NCI-H146 (cell line): ENCODE measurements around the gene ARHGAP15.

Experiments used
- DNase-seq: peaks from one replicate; lab custom pipeline; 2025; lab: John Stamatoyannopoulos, UW

The ARHGAP15 gene

DNA sequence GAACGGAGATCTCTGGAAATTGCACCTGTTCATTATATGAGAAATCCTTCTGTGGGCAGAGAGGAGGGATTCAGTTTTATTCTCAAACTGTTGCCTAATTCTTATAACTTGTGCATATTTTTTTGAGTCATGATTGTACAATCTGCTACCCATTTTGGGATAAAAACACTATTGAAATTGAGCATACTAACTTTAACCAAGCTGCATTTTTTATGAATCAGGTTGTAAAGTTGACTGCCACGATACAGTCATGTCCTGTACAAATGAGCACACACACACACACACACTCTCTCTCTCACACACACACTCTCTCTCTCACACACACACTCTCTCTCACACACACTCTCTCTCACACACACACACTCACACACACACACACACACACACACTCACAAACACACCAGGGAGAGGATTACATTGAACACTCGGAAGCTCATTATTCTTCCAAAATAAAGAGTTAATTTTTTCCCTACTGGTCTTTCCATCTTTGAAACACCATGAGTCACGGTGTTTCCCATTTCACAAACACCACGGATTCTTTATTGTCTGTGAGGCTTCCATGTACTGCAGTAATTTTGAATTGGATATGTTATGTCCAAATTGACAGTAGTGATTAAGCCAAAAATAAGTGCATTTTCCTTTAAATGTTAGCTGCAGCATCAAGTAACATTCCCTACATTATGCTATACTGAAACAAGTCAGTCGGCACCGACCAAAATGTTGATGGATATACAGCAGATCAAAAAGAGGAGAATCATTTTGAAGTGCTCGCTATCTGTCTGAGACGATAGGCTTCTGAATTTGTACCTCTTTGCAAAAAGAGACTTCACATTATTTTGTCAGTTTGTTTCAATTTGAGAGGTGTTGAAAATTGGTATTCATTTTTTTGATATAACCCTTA lies 216.9 kb downstream of the ARHGAP15 start:
- peak; percentile 10 for DNase-seq

DNA sequence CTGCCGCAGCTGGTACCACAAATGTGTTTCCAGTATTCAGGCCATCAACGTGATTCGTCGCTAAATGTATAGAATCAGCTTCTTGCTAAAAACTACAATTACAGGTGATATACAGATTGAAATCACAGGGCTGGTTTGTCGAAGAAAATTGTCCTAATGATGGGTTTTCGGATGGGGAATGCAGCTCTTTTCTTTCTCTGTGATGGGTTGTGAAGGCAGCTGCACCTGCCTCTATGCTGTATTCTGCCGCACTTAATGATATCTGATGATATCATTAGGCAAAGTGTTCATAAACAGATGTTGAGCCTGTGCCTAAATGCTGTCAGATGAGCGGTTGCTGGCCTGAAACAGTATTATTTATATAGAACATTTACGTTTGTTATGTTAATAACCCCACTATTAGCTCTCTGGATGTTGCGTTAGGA lies 218.1 kb downstream of the ARHGAP15 start:
- peak; percentile 69 for DNase-seq

DNA sequence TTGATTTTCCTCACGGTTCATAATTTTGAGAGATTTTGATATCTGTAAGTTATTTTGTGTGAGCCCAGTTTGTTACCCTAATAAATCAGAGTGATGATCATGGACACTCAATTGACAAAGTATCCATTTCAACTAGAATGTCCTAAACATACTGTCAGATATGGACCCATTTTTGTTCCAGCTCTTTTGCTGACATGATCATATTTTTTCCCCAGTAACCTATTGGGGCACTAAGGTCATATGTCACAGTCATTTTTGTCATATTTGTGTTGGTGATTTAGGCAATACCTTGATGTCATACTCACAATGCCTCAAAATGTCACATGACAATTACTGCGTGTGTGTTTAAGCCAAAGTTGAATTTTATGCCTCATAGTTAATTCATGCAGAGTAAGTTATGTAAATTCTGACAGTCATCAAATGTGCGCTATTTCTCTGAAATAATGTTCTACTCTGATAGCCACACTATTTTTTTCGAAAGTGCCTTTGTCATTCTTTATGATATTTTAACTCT lies 218.7 kb downstream of the ARHGAP15 start:
- no peak for DNase-seq

DNA sequence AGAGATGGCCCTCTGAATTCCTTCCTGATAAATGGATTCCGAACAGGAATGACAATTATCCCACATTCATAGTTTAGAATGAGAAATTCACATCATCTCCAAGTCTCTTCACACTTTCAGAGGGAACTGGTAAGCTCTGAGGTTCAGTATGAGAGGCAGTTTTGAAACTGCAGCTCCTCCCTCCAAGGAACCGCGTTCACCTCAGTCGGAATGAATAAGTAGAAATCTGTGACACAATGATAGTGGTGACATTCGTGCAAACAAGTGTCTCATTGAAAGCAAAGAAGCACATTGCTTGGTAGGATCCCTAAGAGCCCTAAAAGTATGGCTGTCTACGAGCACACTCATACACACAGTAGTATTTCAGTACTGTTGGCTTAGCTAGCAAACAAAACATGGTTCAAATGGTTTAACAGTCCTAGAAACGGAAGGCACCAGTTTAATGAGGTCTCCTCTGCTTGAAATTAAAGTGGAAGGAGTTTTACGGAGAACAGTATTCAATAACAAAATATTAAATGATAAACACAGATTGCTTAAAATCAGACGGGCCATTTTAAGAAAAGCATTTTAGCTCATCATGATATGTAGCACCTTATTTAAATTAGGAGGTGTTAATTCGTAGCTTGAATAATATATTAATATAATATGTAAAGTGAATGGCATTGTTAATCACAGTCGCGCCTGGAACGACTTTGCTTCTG lies 225.0 kb downstream of the ARHGAP15 start:
- no peak for DNase-seq

DNA sequence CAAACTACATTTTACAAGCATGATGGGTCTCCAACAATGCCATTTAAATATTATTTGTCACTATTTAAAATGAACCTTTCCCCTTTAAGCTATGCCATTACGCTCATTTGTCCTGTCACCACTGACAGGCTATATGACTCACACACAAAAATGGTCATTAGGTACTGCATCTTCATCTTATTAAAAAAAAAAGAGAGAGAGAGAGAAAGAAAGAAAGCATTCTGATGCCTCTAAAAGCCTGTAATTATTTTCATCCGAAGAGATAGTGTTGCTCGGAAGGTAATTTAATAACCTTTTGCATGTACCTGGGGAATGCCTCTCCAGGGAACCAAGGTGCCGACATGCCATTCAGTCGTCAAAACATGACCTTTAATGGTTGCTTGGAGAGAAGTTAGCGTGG lies 226.7 kb downstream of the ARHGAP15 start:
- DNase-seq = peak; percentile 27

DNA sequence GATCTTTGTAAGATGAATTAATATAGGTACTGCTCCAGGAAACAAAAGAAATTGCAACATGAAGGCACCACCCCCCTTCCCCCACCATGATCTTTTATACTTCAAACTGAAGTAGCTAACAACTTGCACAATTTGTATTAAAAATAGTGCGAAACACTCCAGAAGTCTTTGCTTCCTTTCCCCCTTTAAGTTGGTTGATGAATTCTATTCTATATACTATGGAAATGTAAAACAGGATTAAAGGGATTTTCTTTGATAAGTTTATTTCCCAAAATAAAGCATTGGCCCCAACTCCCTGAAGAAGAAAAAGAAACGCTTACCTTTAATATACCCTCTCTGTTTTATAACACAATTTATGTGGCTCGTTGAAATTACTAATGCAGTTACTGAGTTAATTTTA lies 227.1 kb downstream of the ARHGAP15 start:
- peak; percentile 27 for DNase-seq

DNA sequence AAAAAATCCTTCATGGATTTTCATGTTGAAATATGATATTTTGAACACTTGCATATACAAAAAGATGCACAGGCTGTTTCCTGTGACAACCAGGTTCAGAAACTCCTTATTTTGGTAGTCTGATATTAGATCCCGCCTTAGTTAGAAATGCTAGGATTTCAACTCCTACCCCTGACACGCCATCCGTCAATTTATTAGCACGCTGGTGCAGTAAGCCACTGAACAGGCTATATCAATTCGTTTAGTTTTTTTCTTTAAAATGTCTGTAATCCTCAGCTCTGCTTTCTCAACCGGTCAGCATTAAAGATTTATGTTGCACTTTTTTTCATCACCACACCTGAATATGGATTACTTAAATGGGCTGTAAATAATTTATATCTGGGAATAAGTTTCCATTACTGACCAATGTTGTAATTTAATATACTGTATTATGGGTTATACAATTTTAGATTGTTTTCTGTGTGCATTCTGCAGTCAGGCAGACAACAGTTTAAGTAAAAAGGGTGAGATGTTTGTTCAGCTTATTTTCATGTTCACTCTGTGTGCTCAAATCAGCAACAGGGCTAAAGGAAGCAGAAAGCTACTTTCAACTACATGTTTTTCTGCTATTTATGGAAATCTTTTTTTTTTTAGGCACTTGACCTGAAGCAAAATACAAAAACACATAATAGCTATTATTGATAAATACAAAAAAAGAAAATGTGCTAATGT lies 227.7 kb downstream of the ARHGAP15 start:
- no peak for DNase-seq

DNA sequence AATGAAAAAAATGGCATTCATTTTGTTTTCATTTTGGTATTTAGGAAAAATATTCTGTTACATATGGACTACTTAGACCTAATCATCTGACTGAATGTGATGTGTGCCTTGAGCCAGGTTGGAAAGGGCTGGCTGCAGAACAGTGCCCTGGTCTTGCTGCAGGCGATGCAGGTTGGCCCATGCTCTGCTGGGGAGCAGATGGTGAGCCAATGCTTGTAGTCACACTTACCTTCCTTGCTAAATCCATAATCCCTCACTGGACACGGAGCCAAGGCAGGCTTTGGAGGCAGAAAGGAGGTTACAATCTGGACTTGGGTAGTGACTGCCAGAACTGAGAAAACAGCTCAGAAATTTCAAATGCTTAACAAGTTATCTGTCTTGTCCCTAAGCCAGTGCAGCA lies 228.7 kb downstream of the ARHGAP15 start:
- DNase-seq = peak; percentile 34

DNA sequence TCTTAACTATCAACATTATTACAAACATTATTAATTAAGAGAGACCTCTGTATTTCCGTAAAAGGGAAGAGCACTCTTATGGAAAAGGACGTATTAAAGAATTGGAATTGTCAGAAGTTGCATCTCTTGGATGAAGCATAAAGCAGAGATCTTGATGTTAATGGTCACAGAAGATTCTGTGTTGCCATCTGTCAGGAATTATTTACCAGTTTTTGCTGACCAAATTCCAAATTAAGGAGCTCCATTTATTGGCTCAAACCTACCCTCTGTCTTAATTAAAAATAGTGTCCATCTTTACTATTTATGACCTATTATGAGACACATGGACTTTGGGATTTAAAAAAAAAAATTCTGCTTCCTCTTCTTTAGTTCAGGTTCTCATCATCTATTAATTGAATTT lies 232.1 kb downstream of the ARHGAP15 start:
- no peak for DNase-seq

DNA sequence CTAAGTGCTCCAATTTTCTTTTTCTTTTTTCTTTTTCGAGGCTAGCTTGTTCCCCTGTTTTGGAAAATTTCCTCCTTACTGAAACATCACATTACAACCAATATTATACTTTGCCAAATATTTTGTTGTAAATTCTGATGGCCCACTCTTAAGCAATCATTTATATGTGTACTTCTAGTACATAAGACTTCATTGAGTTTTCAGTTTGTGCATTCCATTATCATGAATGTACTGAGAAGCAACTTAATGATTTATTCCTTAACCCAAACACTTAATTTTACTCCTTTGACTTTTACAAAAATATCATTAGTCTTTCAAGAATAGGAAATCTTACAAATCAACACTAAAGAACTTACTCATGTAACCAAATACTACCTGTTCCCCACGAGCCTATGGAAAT lies 242.4 kb downstream of the ARHGAP15 start:
- no peak for DNase-seq

DNA sequence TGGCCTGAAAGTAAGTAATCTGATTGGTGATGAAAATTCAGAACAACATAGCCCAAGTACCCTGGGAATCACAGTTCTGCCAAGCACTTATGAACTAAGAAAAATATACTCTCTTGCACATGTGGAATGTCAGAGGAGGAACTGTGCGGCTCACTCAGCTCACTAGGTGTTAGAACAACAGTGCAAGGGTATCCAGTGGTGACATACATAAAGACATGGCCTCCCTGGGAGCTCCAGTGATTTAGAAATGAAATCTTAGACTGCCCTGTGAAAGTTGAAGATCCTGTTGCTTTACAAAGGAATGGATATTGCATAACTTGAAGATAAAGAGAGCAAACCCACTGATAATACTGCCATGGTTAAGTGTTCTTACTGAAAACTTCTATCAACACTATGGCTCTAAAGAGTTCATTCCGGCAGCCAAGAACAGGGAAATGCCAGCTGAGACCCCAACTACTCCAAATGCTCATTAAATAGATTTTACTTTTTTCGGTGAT lies 246.2 kb downstream of the ARHGAP15 start:
- DNase-seq = no peak

DNA sequence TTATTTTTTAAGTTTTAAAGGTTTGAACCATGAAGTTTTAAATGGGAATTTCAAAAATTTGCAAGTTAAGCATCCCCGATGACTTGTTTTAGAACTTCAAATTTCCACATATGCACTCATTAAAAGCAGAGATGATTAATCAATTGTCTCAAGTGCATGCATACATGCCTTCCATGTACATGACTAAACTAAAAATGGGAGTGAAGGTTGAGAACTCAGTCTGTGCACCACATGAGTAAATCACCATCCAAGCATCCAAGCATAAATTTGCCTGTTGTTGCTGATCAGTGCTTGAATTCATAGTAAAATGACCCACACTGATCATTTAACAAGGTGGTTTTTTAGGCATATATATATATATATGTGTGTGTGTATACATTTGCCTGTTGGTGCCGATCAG lies 249.8 kb downstream of the ARHGAP15 start:
- no peak for DNase-seq

DNA sequence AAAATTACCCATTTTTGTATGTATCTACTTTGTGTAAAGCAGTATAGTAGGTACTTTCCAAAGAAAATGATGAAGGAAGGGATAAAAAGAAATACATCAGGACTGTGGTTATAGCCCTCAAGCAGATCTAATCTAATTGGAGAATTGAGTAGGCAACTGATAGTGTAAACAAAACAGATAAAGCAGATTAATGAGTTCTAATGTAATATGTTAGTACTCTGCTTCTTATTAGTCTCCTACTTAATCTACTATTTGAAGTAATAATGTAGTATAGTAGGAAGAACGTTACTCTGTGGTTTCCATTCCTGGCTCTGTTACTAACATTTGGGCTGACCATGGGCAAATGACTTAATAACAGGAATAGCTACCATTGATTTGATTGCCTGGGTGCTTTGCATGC lies 250.7 kb downstream of the ARHGAP15 start:
- no peak for DNase-seq

DNA sequence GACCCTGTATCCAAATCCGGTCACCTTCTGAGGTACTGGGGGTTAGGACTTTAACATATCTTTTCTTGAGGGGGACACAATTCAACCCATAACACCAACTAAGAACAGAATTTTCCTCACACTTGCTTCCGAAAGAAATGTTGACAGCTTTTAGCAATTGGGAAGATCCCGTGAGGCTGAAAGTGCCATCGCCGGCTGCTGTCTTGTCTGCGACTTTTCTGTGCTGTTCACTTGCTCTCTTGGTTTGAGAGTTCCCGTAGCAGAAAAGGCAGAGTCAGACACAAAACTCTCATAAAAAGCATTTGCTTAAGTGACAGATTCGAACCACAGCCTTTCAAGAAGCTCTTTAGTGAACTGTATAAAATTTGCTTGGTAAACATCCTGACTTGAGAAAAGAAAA lies 253.4 kb downstream of the ARHGAP15 start:
- no peak for DNase-seq

DNA sequence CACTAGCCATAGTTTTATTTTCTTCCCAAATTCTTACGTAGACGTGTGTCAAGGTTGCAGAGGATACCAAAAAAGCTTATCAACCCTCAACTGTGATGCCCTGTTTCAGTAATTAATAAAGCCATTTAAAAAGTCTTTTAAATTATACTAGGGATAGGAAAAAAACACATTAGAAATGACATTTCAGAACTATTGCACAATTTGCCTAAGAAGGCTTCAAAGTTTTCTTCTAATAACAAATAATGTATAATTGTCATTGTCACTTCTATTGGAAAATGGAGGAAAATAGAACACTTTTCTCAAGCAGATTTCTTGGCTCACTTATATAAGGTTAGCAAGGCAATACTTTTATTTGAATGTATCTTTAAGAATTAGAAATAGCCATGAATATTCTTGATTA lies 253.8 kb downstream of the ARHGAP15 start:
- DNase-seq = no peak

DNA sequence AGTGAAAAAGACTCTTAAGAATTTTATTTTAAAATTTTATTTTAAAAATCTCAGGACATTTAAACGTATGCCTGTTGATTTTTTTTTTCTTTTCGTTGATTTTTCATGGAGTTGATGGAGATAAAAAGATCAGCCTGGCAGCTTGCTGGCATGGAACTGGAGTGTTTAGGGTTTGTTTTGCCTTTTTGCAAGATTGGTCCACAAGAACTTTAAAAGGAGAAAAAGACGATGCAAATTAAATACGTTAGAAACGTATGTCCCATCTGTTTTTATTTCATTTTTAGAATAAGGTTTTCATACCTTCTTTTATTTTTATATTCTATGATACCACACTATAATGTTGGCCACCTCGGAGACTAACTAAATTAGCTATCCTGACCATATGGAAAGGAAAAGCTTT lies 254.9 kb downstream of the ARHGAP15 start:
- DNase-seq = no peak

DNA sequence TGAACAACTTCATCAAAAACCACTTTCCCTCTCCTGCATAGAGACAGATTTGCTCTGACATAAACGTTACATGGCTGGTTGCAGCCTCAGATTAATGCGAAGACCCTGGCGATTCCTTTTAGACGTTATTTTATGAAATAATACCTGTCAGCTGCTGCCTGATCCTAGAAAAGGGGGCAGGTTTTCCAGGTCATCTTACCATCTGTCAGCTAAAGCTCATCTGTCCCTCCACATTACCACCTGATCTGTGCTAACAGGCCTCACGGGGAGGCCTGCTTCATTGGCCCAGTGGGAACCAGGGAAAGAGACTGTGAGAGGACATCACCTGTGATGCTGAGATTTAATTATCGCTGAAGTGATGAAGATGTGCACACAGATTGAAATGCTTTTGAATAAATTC lies 261.0 kb downstream of the ARHGAP15 start:
- DNase-seq = peak; percentile 67

DNA sequence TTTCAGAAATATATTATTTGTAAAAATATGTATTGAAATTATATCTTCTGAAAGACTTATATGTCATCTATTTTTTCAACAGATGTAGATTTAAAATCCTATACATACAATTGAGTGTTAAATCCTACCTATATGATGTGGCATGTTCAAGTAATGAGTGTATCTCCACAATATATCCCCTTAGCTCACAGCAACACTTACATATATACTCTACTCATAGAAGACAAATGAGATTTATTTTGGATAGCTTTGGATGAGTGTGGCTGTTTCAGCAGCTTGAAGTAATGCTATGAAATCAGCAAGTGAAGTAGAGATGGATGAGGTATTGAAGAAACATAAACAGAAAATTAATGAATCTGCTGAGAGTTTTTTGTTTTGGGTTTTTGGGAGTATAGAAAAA lies 263.1 kb downstream of the ARHGAP15 start:
- DNase-seq = no peak

DNA sequence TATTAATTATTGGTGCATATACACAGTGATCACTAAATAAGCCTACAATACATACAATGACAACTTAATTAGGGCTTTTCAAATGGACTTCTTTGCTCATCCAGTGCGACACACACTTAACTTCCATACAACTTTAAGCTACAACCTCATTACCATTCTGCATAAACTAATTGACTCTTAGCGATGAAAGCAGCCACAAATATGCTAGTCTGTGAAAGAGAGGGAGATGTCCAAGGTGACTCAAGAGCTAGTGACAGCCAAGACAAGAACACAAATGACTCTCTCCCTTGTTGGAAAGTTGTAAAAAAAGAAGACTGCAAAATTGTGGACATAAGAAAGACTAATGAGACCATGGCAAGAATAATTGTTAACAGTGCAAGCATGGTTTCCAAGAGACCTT lies 264.8 kb downstream of the ARHGAP15 start:
- DNase-seq = no peak

DNA sequence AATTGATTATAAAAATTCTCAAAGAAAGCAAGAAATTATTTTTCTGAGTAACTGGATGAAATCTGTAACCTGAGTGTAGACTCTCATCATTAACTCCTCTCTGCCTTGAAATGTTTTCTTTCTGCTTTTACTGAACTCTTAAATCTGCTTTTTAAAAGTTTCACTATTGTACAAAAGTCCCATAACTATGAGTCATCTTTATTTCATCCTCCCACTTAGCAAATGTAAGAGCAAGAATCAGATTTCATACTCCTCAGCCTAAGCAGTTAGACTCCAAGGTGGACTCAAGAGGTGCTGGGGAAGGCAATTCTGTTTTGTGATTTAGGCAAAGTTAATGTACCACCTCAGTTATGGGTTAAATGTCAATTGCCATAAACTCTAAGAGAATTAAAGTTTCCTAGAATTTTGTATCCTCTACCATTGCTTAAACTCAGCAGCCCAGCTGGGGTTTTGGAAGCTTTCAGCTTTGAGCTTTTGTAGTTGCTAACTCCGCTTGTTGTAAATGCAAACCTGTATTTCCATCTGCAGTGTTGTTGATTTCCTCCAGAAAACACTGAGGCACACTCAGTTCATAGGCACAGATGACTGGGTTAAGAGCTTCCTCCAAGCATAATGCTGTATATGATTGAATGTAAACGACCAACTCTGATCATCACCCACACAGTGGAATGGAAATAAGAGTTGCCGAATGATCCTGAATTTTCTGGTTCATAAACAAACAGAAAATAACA lies 268.8 kb downstream of the ARHGAP15 start:
- DNase-seq = no peak

DNA sequence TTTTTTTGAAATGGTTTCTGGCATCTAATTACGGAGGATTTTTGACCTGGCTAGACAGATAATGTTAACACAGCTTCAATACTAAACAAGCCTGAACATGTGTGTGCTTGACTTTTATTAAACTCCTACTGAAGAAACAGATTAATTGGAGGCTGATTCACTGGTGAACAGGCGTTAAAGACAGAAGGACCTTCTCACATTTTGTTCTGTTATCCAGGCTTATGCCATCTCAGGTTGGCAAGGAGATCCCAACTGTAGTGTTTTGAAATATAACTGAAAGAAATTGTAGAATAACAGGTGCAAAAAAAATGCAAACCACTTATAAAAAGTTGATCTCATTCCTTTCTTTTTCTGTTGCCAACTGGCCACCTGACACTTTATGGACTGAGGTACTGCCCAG lies 269.6 kb downstream of the ARHGAP15 start:
- DNase-seq = peak; percentile 46

DNA sequence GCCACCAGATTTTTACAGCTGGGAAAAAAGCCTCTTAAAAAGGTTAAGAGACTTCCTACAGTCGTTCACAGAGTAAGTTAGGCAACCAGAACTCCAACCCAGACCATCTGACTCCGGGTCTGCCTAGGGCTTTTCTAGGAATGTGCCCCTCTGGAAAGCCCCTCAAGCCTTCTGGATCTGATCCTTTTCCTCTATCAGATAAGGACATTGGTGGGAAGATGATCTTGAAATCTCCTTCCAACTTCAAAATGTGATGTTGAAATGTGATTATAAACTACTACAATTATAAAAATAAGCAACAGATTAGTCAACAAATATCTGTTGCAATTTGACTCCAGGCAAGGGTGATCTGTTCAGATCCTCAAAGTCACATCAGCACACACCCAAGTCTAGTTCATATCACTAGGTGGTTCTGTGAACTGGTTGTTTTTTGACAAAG lies 270.4 kb downstream of the ARHGAP15 start:
- peak; percentile 1 for DNase-seq
